SU-DHL-6 (cell line): ENCODE measurements around the gene CDC42BPA.
"Not testable (repeated sequence)": the region's sequence is repeated elsewhere in the genome, so short reads cannot be mapped to it uniquely, and the experiment has no call there.

ENCODE experiments used
- H2AFZ ChIP-seq: fragments of 200-600 bp; sonication (generic); 2 replicates; pipeline ENCODE4 v1.6.1; 2014; ENCODE audit warnings: low read depth, mild to moderate bottlenecking, moderate library complexity, mixed read lengths, antibody characterized with exemption, low read length; ENCODE audit not compliant: severe bottlenecking
- H3F3A ChIP-seq: fragments of 200-600 bp; shearing (Covaris generic); 2 replicates; pipeline ENCODE4 v1.6.0; 2016; ENCODE audit warnings: antibody characterized with exemption, mild to moderate bottlenecking; ENCODE audit not compliant: insufficient read depth
- H3K27ac ChIP-seq: fragments of 200-600 bp; sonication (generic); 2 replicates; pipeline ENCODE4 v1.5.1; 2016; ENCODE audit warnings: low read depth, mild to moderate bottlenecking, low read length, moderate library complexity, mixed read lengths
- H3K27me3 ChIP-seq: fragments of 200-600 bp; sonication (generic), shearing (Covaris generic); 2 replicates; pipeline ENCODE4 v1.6.0; 2014; ENCODE audit warnings: mild to moderate bottlenecking, low read length
- H3K36me3 ChIP-seq: fragments of 200-600 bp; sonication (generic); 2 replicates; pipeline ENCODE4 v1.6.1; 2014; ENCODE audit warnings: mild to moderate bottlenecking, low read length, mixed read lengths
- H3K4me2 ChIP-seq: fragments of 300-600, 200-600 bp; shearing (Covaris generic), sonication (generic); 2 replicates; pipeline ENCODE4 v1.6.0; 2014; ENCODE audit warnings: low read length, low read depth, mild to moderate bottlenecking; ENCODE audit not compliant: poor library complexity, severe bottlenecking
- H3K4me3 ChIP-seq: fragments of 200-600 bp; sonication (generic); 2 replicates; pipeline ENCODE4 v1.5.1; 2014; ENCODE audit warnings: antibody characterized with exemption, low read length, mild to moderate bottlenecking, mixed read lengths; ENCODE audit not compliant: insufficient read depth, poor library complexity, severe bottlenecking
- H3K79me2 ChIP-seq: fragments of 200-600 bp; sonication (generic); 2 replicates; pipeline ENCODE4 v1.6.1; 2014; ENCODE audit warnings: mild to moderate bottlenecking, low read length, moderate library complexity; ENCODE audit not compliant: insufficient read depth
- H3K9ac ChIP-seq: fragments of 200-600 bp; sonication (generic); 2 replicates; pipeline ENCODE4 v1.7.0; 2014; ENCODE audit warnings: mild to moderate bottlenecking, low read length
- H3K9me2 ChIP-seq: fragments of 200-600 bp; sonication (generic); replicated peaks from 2 replicates; pipeline ENCODE4 v1.6.1; 2014; ENCODE audit warnings: low read length; ENCODE audit not compliant: insufficient read depth
- H3K9me3 ChIP-seq: fragments of 200-600 bp; sonication (generic); 2 replicates; pipeline ENCODE4 v1.6.1; 2014; ENCODE audit warnings: low read length, mixed read lengths; ENCODE audit not compliant: insufficient read depth
- H4K20me1 ChIP-seq: fragments of 200-600 bp; sonication (generic); 2 replicates; pipeline ENCODE4 v1.6.1; 2014; ENCODE audit warnings: low read depth, mild to moderate bottlenecking, antibody characterized with exemption, low read length, moderate library complexity, mixed read lengths
- EZH2phosphoT487 ChIP-seq: fragments of 200-600 bp; sonication (generic), shearing (Covaris generic); conservative IDR thresholded peaks from 2 replicates; pipeline ENCODE4 v1.6.1; 2018; ENCODE audit warnings: mild to moderate bottlenecking, antibody characterized with exemption, low read length, moderate library complexity, mixed read lengths
- TF ChIP-seq, protein P1 (sequence below): fragments of 200-600 bp; sonication (generic); IDR thresholded peaks from one replicate; pipeline ENCODE4 v1.5.1; 2017; ENCODE audit warnings: antibody characterized with exemption, mild to moderate bottlenecking, low read length, moderate library complexity; ENCODE audit not compliant: insufficient read depth, poor library complexity, severe bottlenecking

CDC42BPA gene

DNA sequence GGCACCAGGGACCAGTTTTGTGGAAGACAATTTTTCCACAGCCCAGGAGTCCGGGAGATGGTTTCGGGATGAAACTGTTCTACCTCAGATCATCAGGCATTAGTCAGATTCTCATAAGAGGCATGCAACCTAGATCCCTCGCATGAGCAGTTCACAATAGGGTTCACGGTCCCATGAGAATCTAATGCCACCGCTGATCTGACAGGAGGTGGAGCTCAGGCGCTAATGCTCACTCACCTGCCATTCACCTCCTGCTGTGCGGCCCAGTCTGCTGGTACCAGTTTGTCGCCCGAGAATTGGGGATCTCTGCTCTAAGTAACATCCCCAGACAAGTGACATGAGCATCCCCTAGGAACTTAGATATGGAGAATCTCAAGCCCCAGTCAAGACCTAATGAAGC, 197.5 kb downstream of the CDC42BPA start:
- Histone ChIP-seq H2AFZ (no peak overlapping the region), H3K27me3 (no peaks in the 10 kb centered on the region; the same call in 1 of the 2 replicates), H3K9me3 (no peaks in the 10 kb centered on the region), H3F3A (no peaks in the 10 kb centered on the region), H4K20me1 (no peaks in the 10 kb centered on the region), H3K4me3 (no peak overlapping the region), H3K36me3 (no peaks in the 10 kb centered on the region), H3K27ac (no peak overlapping the region), H3K4me2 (no peak overlapping the region), H3K9ac (no peak overlapping the region), H3K9me2 (no peaks in the 10 kb centered on the region), H3K79me2 (no peaks in the 10 kb centered on the region)
- TF ChIP-seq, protein P1, sequence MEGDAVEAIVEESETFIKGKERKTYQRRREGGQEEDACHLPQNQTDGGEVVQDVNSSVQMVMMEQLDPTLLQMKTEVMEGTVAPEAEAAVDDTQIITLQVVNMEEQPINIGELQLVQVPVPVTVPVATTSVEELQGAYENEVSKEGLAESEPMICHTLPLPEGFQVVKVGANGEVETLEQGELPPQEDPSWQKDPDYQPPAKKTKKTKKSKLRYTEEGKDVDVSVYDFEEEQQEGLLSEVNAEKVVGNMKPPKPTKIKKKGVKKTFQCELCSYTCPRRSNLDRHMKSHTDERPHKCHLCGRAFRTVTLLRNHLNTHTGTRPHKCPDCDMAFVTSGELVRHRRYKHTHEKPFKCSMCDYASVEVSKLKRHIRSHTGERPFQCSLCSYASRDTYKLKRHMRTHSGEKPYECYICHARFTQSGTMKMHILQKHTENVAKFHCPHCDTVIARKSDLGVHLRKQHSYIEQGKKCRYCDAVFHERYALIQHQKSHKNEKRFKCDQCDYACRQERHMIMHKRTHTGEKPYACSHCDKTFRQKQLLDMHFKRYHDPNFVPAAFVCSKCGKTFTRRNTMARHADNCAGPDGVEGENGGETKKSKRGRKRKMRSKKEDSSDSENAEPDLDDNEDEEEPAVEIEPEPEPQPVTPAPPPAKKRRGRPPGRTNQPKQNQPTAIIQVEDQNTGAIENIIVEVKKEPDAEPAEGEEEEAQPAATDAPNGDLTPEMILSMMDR, result no peak
- TF ChIP-seq EZH2phosphoT487, result no peak

DNA sequence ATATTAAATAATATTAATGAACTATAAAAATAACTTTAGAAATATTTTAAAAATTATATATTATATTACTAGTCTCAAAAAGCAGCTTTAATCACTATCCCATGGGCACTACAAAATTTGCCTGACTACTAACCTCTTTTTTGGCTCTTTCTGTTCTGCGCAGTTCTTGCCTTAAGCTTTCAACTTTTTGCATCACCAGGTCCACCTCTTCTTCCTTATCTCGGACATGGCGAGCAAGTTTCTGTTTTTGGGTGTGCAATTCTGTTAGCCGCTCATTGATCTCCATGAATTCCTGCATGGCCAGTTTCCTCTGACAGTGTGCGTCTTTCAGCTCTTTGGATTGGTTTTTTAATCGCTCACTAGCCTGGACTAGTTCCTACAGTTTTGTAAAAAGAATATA, 205.8 kb downstream of the CDC42BPA start:
- Histone ChIP-seq H3K79me2 (no peaks in the 10 kb centered on the region), H3K9me2 (no peaks in the 10 kb centered on the region; the same call in 1 of the 2 replicates), H3K27ac (no peak overlapping the region), H2AFZ (no peak overlapping the region), H3K27me3 (no peaks in the 10 kb centered on the region), H3K9ac (no peak overlapping the region), H3K4me3 (no peak overlapping the region), H3K9me3 (no peaks in the 10 kb centered on the region), H3K4me2 (no peak overlapping the region), H4K20me1 (no peaks in the 10 kb centered on the region), H3F3A (no peaks in the 10 kb centered on the region), H3K36me3 (no peaks in the 10 kb centered on the region)
- TF ChIP-seq, protein P1, result no peak
- no peak for TF ChIP-seq EZH2phosphoT487

DNA sequence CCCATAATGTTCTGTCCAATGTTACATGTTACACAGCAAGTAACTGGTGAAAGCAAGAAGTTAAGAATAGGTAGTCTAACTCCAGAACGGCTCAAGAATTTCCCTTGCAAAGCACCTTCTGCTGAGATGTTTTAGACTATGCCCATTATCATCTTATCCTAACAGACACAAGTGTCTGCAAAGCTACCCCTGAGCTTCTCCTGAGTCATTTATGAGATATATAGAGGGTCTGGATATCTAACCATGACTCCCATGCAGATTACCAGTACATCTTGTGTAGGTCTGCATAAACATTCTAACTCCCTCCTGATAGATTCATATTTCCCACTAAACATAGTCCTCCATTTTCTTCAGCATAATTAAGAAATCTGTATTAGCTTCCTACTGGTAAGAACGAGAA, 206.5 kb downstream of the CDC42BPA start:
- Histone ChIP-seq H3K9me3 (no peaks in the 10 kb centered on the region), H3F3A (no peaks in the 10 kb centered on the region), H3K9me2 (no peaks in the 10 kb centered on the region; the same call in 1 of the 2 replicates), H3K27me3 (no peaks in the 10 kb centered on the region), H3K79me2 (no peaks in the 10 kb centered on the region), H2AFZ (no peak overlapping the region), H4K20me1 (no peaks in the 10 kb centered on the region), H3K4me3 (no peak overlapping the region), H3K36me3 (no peaks in the 10 kb centered on the region), H3K27ac (no peak overlapping the region), H3K4me2 (no peak overlapping the region), H3K9ac (no peak overlapping the region)
- TF ChIP-seq, protein P1, result no peak
- no peak for TF ChIP-seq EZH2phosphoT487

DNA sequence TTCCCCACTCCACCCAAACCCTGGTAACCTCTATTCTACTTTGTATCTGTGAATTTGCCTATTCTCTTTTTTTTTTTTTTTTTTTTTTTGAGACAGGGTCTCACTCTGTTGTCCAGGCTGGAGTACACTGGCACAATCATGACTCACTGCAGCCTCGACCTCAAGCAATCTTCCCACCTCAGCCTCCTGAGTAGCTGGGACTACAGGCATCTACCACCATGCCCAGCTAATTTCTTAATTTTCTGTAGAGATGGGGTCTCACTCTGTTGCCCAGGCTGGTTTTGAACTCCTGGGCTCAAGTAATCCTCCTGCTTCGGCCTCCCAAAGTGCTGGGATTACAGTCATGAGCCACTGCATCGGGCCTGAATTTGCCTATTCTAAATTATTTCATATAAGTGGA, 213.0 kb downstream of the CDC42BPA start:
- H3K36me3 ChIP-seq, H3K9me2 ChIP-seq, H4K20me1 ChIP-seq, H3K4me3 ChIP-seq, H3K27ac ChIP-seq, H3F3A ChIP-seq, H3K79me2 ChIP-seq, H3K9ac ChIP-seq, H3K9me3 ChIP-seq, H2AFZ ChIP-seq, H3K27me3 ChIP-seq, H3K4me2 ChIP-seq: not testable (repeated sequence)
